Kidney (tissue), 14 donors: ENCODE measurements around the gene IL17F. TPM values are rescaled to one million over a fixed set of nuclear protein-coding genes. Genes with fewer than 3 reads are reported as not detected.

Source experiments
- DNase-seq, 5 donors: peaks; one replicate each; pipeline ENCODE4 v3.0.0-alpha.2; 2013 to 2020
- FAIRE-seq: peaks from 2 replicates; lab custom pipeline; 2012; peaks lifted over from hg19 to GRCh38; lab: Jason Lieb, UNC
- H3K27ac ChIP-seq, 2 donors: one replicate each; pipeline ENCODE4 v1.7.0; 2013; ENCODE audit warnings: low read depth in 2 of 2, low read length in 2 of 2, inconsistent platforms in 1 of 2
- H3K27me3 ChIP-seq: one replicate; pipeline ENCODE4 v1.7.1; 2013; ENCODE audit warnings: low read length, inconsistent platforms; ENCODE audit not compliant: control insufficient read depth, insufficient read depth
- H3K36me3 ChIP-seq, 3 donors: one replicate each; pipeline versions ENCODE4 v1.7.0 to v1.7.1; 2013; ENCODE audit warnings: low read length in 3 of 3, control low read depth in 1 of 3, inconsistent platforms in 1 of 3; ENCODE audit not compliant: insufficient read depth in 3 of 3, control insufficient read depth in 2 of 3
- H3K4me1 ChIP-seq, 3 donors: one replicate each; pipeline versions ENCODE4 v1.7.0 to v1.7.1; 2013; ENCODE audit warnings: low read length in 3 of 3, inconsistent platforms in 1 of 3, low read depth in 1 of 3; ENCODE audit not compliant: control insufficient read depth in 2 of 3, insufficient read depth in 2 of 3
- H3K4me3 ChIP-seq, 3 donors: one replicate each; pipeline versions ENCODE4 v1.7.0 to v1.8.1; 2013; ENCODE audit warnings: low read length in 3 of 3, control low read depth in 1 of 3, inconsistent platforms in 1 of 3
- H3K9ac ChIP-seq, 3 donors: one replicate each; pipeline versions ENCODE4 v1.7.0 to v1.7.1; 2013; ENCODE audit warnings: low read length in 3 of 3, control low read depth in 1 of 3, inconsistent platforms in 1 of 3
- H3K9me3 ChIP-seq, 3 donors: one replicate each; pipeline versions ENCODE4 v1.7.0 to v1.7.1; 2013; ENCODE audit warnings: low read length in 3 of 3, control low read depth in 1 of 3, inconsistent platforms in 1 of 3; ENCODE audit not compliant: control insufficient read depth in 2 of 3, insufficient read depth in 1 of 3
- CTCF ChIP-seq: IDR thresholded peaks from 3 replicates; pipeline ENCODE4 v1.5.1; 2012; ENCODE audit warnings: mild to moderate bottlenecking, moderate library complexity, borderline replicate concordance; ENCODE audit not compliant: insufficient read depth; ENCODE audit errors: extremely low read depth
- intact Hi-C: fragments of 100-400 bp; cut with DNase I; formaldehyde crosslinking; loops from one replicate; pipeline ENCODE4 v1.11.1; 2022
- polyA plus RNA-seq: library from polyadenylated mRNA; stranded (reverse); fragments of 350-450 nt; fragmentation: Illumina TruSeq; extraction: RNeasy Lipid Tissue Mini Kit (QIAGEN cat#74804); gene quantifications from one replicate; pipeline ENCODE4 v1.2.3, GENCODE V29; 2014; ENCODE audit warnings: low read depth, low replicate concordance; ENCODE audit not compliant: insufficient read depth
- total RNA-seq: library from RNA; stranded (reverse); fragmentation: NEBNext Ultra II Directional; extraction: Animal tissue kit (Norgen Biotek cat#: 25700); gene quantifications from one replicate; pipeline ENCODE4 v1.2.1, GENCODE V29; 2021
- donor health status: control.
- donor health status: control.
- donor health status: control.
- donor health status: control.
- donor health status: control.
- donor health status: DM: yes; HTN: yes; CAD: no.
- donor health status: Normal renal cell carcinoma (clear cell type).

IL17F gene
- total and polyA plus RNA-seq, 2 donors from 2014 or later, result not detected

- DNase-seq (no peak), FAIRE-seq (no peak)
- Histone ChIP-seq H3K4me3 (no peak overlapping the region), H3K4me1 (no peaks in the 10 kb centered on the region), H3K27ac (no peak overlapping the region), H3K9ac (no peak overlapping the region), H3K27me3 (no peaks in the 10 kb centered on the region), H3K9me3 (no peaks in the 10 kb centered on the region), H3K36me3 (no peaks in the 10 kb centered on the region)
- intact Hi-C loops, result no loop called here
- TF ChIP-seq CTCF, result no peak
These were observed 27.2 kb downstream of the IL17F start for GRCh38 chr6:52216932-52217575.

GRCh38 chr6:52215787-52216186, 28.5 kb downstream of the IL17F start:
- Histone ChIP-seq H3K27me3 (no peaks in the 10 kb centered on the region), H3K27ac (no peak overlapping the region), H3K4me3 (no peak overlapping the region), H3K9me3 (no peaks in the 10 kb centered on the region), H3K9ac (no peak overlapping the region), H3K4me1 (no peaks in the 10 kb centered on the region), H3K36me3 (no peaks in the 10 kb centered on the region)
- no peak for TF ChIP-seq CTCF
- DNase-seq (no peak), FAIRE-seq (no peak)
- intact Hi-C loops, result no loop called here

GRCh38 chr6:52213127-52213526, 31.2 kb downstream of the IL17F start:
- intact Hi-C loops, result no loop called here
- no peak for FAIRE-seq

More at GRCh38 chr6:52213127-52213526, 31.2 kb downstream of the IL17F start:
- DNase-seq, result no peak
- Histone ChIP-seq H3K27me3 (no peaks in the 10 kb centered on the region), H3K9me3 (no peaks in the 10 kb centered on the region), H3K36me3 (no peaks in the 10 kb centered on the region), H3K9ac (no peak overlapping the region), H3K4me3 (no peak overlapping the region), H3K4me1 (no peaks in the 10 kb centered on the region), H3K27ac (no peak overlapping the region)
- TF ChIP-seq CTCF, result no peak
